WTC11 (cell line): ENCODE results near the gene POLR1C. TPM values are rescaled to one million over a fixed set of nuclear protein-coding genes. Genes with fewer than 3 reads are reported as not detected.

ENCODE experiments used
- ATAC-seq: fragments of 200-7000 bp; cut with Tn5 transposase; 2 replicates; pipeline ENCODE4 v1.10.0; 2021; ENCODE audit warnings: mild to moderate bottlenecking, moderate library complexity
- CTCF ChIA-PET: fragments of 300-600 bp; sonication (Branson Sonifier 250); formaldehyde crosslinking; loops from one replicate; lab custom pipeline; 2021; ENCODE audit warnings: antibody characterized with exemption; lab: Charles Lee
- POLR2A ChIA-PET: fragments of 350-600 bp; sonication (Branson Sonifier 250); formaldehyde crosslinking; loops from one replicate; lab custom pipeline; 2021; ENCODE audit warnings: antibody characterized with exemption; lab: Charles Lee
- DNase-seq: peaks from one replicate; pipeline ENCODE4 v3.0.0; 2021; ENCODE audit warnings: low spot score
- H3K27ac Mint-ChIP-seq: 2 replicates; pipeline ENCODE4 v1.8.0; 2021; ENCODE audit warnings: mixed read lengths
- H3K27me3 Mint-ChIP-seq: 2 replicates; pipeline ENCODE4 v1.8.0; 2021; ENCODE audit warnings: low read depth, mild to moderate bottlenecking, moderate library complexity, mixed read lengths
- H3K36me3 Mint-ChIP-seq: 2 replicates; pipeline ENCODE4 v1.8.0; 2021; ENCODE audit warnings: mixed read lengths
- H3K4me1 Mint-ChIP-seq: 2 replicates; pipeline ENCODE4 v1.8.0; 2022; ENCODE audit warnings: mixed read lengths
- H3K4me3 Mint-ChIP-seq: 2 replicates; pipeline ENCODE4 v1.8.0; 2021; ENCODE audit warnings: mild to moderate bottlenecking, moderate library complexity, mixed read lengths
- H3K9me3 Mint-ChIP-seq: 2 replicates; pipeline ENCODE4 v1.8.0; 2021; ENCODE audit warnings: mixed read lengths
- ATF1 ChIP-seq: sonication (generic); formaldehyde crosslinking; IDR thresholded peaks from 2 replicates; pipeline ENCODE4 v1.8.1; 2023; ENCODE audit warnings: mild to moderate bottlenecking, moderate library complexity, missing genetic modification reagents
- ATF3 ChIP-seq: sonication (generic); formaldehyde crosslinking; conservative IDR thresholded peaks from 2 replicates; pipeline ENCODE4 v1.8.1; 2022; ENCODE audit warnings: mild to moderate bottlenecking, missing genetic modification reagents
- ATF6 ChIP-seq: sonication (generic); formaldehyde crosslinking; IDR thresholded peaks from 2 replicates; pipeline ENCODE4 v1.8.1; 2023; ENCODE audit warnings: mild to moderate bottlenecking, missing genetic modification reagents
- CREB1 ChIP-seq: sonication (generic); formaldehyde crosslinking; IDR thresholded peaks from 2 replicates; pipeline ENCODE4 v1.8.0; 2023; ENCODE audit warnings: mild to moderate bottlenecking, missing genetic modification reagents
- CREM ChIP-seq: sonication (generic); formaldehyde crosslinking; IDR thresholded peaks from 2 replicates; pipeline ENCODE4 v1.8.1; 2022; ENCODE audit warnings: mild to moderate bottlenecking, missing genetic modification reagents, moderate library complexity
- ERG ChIP-seq: fragments of 250-450 bp; sonication (Bioruptor Pico); IDR thresholded peaks from 2 replicates; pipeline ENCODE4 v1.8.0; 2021; ENCODE audit warnings: mild to moderate bottlenecking
- ESRRA ChIP-seq: sonication (generic); formaldehyde crosslinking; IDR thresholded peaks from 2 replicates; pipeline ENCODE4 v1.8.1; 2022; ENCODE audit warnings: mild to moderate bottlenecking, missing genetic modification reagents, borderline replicate concordance
- ETV6 ChIP-seq: sonication (generic); formaldehyde crosslinking; IDR thresholded peaks from 2 replicates; pipeline ENCODE4 v1.8.1; 2022; ENCODE audit warnings: mild to moderate bottlenecking, missing genetic modification reagents
- JUN ChIP-seq: sonication (generic); formaldehyde crosslinking; IDR thresholded peaks from 2 replicates; pipeline ENCODE4 v1.8.0; 2023; ENCODE audit warnings: mild to moderate bottlenecking, missing genetic modification reagents
- NFYB ChIP-seq: sonication (generic); formaldehyde crosslinking; conservative IDR thresholded peaks from 2 replicates; pipeline ENCODE4 v1.8.0; 2022; ENCODE audit warnings: low read depth, missing genetic modification reagents
- NR2C2 ChIP-seq: sonication (generic); formaldehyde crosslinking; IDR thresholded peaks from 2 replicates; pipeline ENCODE4 v1.8.0; 2022; ENCODE audit warnings: mild to moderate bottlenecking, missing genetic modification reagents
- TEAD1 ChIP-seq: sonication (generic); formaldehyde crosslinking; IDR thresholded peaks from 2 replicates; pipeline ENCODE4 v1.8.0; 2022; ENCODE audit warnings: mild to moderate bottlenecking, missing genetic modification reagents
- TEAD4 ChIP-seq: sonication (generic); formaldehyde crosslinking; IDR thresholded peaks from 2 replicates; pipeline ENCODE4 v1.8.0; 2022; ENCODE audit warnings: mild to moderate bottlenecking, missing genetic modification reagents
- USF2 ChIP-seq: sonication (generic); formaldehyde crosslinking; IDR thresholded peaks from 2 replicates; pipeline ENCODE4 v1.8.1; 2023; ENCODE audit warnings: mild to moderate bottlenecking, missing genetic modification reagents, moderate library complexity
- ZBTB43 ChIP-seq: sonication (generic); formaldehyde crosslinking; IDR thresholded peaks from 2 replicates; pipeline ENCODE4 v1.8.1; 2023; ENCODE audit warnings: mild to moderate bottlenecking, missing genetic modification reagents
- ZNF138 ChIP-seq: sonication (generic); formaldehyde crosslinking; conservative IDR thresholded peaks from 2 replicates; pipeline ENCODE4 v1.8.1; 2022; ENCODE audit warnings: mild to moderate bottlenecking, moderate library complexity, missing genetic modification reagents
- ZNF219 ChIP-seq: sonication (generic); formaldehyde crosslinking; IDR thresholded peaks from 2 replicates; pipeline ENCODE4 v1.8.0; 2023; ENCODE audit warnings: missing genetic modification reagents, mild to moderate bottlenecking, borderline replicate concordance
- ZNF263 ChIP-seq: sonication (generic); formaldehyde crosslinking; IDR thresholded peaks from 2 replicates; pipeline ENCODE4 v1.8.1; 2022; ENCODE audit warnings: low read depth, mild to moderate bottlenecking, moderate library complexity, missing genetic modification reagents
- ZNF281 ChIP-seq: sonication (generic); formaldehyde crosslinking; IDR thresholded peaks from 2 replicates; pipeline ENCODE4 v1.8.0; 2023; ENCODE audit warnings: mild to moderate bottlenecking, missing genetic modification reagents
- ZNF416 ChIP-seq: fragments of 250-450 bp; sonication (Bioruptor Pico); IDR thresholded peaks from 2 replicates; pipeline ENCODE4 v1.9.0; 2021; ENCODE audit warnings: mild to moderate bottlenecking, inconsistent platforms
- ZNF512 ChIP-seq: sonication (generic); formaldehyde crosslinking; IDR thresholded peaks from 2 replicates; pipeline ENCODE4 v1.8.1; 2022; ENCODE audit warnings: missing genetic modification reagents, borderline replicate concordance
- total RNA-seq: library from RNA; stranded (reverse); gene quantifications from 3 replicates; pipeline ENCODE4 v1.2.3, GENCODE V29; 2021

POLR1C gene
- total RNA-seq, 1 experiment from 2014 or later, result 46.6 TPM

GRCh38 chr6:43520097-43520496 lies 3.2 kb downstream of the POLR1C start:
- POLR2A ChIA-PET, result no interaction called here
- ATAC-seq (no peak), DNase-seq (no peak)
- Mint-ChIP-seq H3K36me3 (peaks cover 47% of the 10 kb centered on the region), H3K9me3 (no peaks in the 10 kb centered on the region), H3K4me1 (peaks cover 12% of the 10 kb centered on the region), H3K4me3 (no peak overlapping the region), H3K27ac (no peak overlapping the region), H3K27me3 (no peaks in the 10 kb centered on the region)
- CTCF ChIA-PET, result interaction anchor here (0.6 kb wide), 1 partner anchor 38 kb away, joined by 3 read pairs; no protein-coding TSS in a partner anchor
- TF ChIP-seq ETV6 (CRISPR knock-in tag) (no peak), ATF6 (CRISPR knock-in tag) (no peak), NFYB (no peak), CREB1 (CRISPR knock-in tag) (no peak), ZNF416 (CRISPR knock-in tag) (no peak), CREM (no peak), ZNF281 (no peak), ATF3 (no peak), JUN (CRISPR knock-in tag) (no peak)

GRCh38 chr6:43521836-43522235 lies 4.9 kb downstream of the POLR1C start:
- no peaks in the 10 kb centered on the region for H3K27me3 Mint-ChIP-seq
- DNase-seq (no peak), ATAC-seq (no peak)
- H3K27ac Mint-ChIP-seq, result no peak overlapping the region
- peaks cover 50% of the 10 kb centered on the region for H3K36me3 Mint-ChIP-seq
- H3K4me3 Mint-ChIP-seq, result no peak overlapping the region
- CTCF ChIA-PET, result interaction anchor here (1.1 kb wide), 1 partner anchor 25 kb away, joined by 3 read pairs; no protein-coding TSS in a partner anchor
- POLR2A ChIA-PET, result interaction anchor here (0.6 kb wide), 1 partner anchor 94 kb away, joined by 3 read pairs; no protein-coding TSS in a partner anchor
- H3K9me3 Mint-ChIP-seq, result no peaks in the 10 kb centered on the region
- no peaks in the 10 kb centered on the region for H3K4me1 Mint-ChIP-seq
- TF ChIP-seq ZBTB43 (CRISPR knock-in tag) (no peak), ESRRA (CRISPR knock-in tag) (no peak), TEAD1 (CRISPR knock-in tag) (no peak), ZNF138 (no peak)

- H3K9me3 Mint-ChIP-seq, result no peaks in the 10 kb centered on the region
- POLR2A ChIA-PET, result interaction anchor here (0.6 kb wide), 1 partner anchor 95 kb away, joined by 3 read pairs; no protein-coding TSS in a partner anchor
- no peaks in the 10 kb centered on the region for H3K27me3 Mint-ChIP-seq
- H3K27ac Mint-ChIP-seq, result peak overlapping the region; percentile 35; the same call in 1 of the 2 replicates
- H3K36me3 Mint-ChIP-seq, result peaks cover 58% of the 10 kb centered on the region
- CTCF ChIA-PET, result interaction anchor here (1.1 kb wide), 1 partner anchor 26 kb away, joined by 3 read pairs; no protein-coding TSS in a partner anchor
- H3K4me3 Mint-ChIP-seq, result no peak overlapping the region
- DNase-seq (no peak), ATAC-seq (no peak)
- H3K4me1 Mint-ChIP-seq, result no peaks in the 10 kb centered on the region
- TF ChIP-seq ATF1 (CRISPR knock-in tag) (no peak), NR2C2 (CRISPR knock-in tag) (no peak), NFYB (no peak), USF2 (CRISPR knock-in tag) (no peak), ZNF512 (no peak), ZNF263 (CRISPR knock-in tag) (no peak), ZNF219 (CRISPR knock-in tag) (no peak), ZNF138 (no peak), TEAD4 (no peak), ERG (CRISPR knock-in tag) (no peak)
Observed at GRCh38 chr6:43522547-43523261, 5.8 kb downstream of the POLR1C start.
